HepG2 (cell line): ENCODE data around the gene PCYT2. TPM values are rescaled to one million over a fixed set of nuclear protein-coding genes. Genes with fewer than 3 reads are reported as not detected.

ENCODE experiments used
- ETV5 ChIP-seq: IDR thresholded peaks from 2 replicates; pipeline ENCODE4 v1.6.1; 2018; ENCODE audit warnings: missing biosample characterization, missing genetic modification reagents, inconsistent platforms, borderline replicate concordance
- FOXK1 ChIP-seq: sonication (generic); formaldehyde crosslinking; IDR thresholded peaks from 2 replicates; pipeline ENCODE4 v1.4.0; 2020; ENCODE audit warnings: low read depth, missing genetic modification reagents, borderline replicate concordance
- GABPA ChIP-seq, 2 experiments: IDR thresholded peaks; 2 replicates each; pipeline ENCODE4 v1.6.1; 2011 to 2016; ENCODE audit warnings: low read depth in 2 of 2, low read length in 1 of 2, missing biosample characterization in 1 of 2, missing genetic modification characterization in 1 of 2
- MEF2D ChIP-seq: sonication (generic); formaldehyde crosslinking; IDR thresholded peaks from 2 replicates; pipeline ENCODE4 v1.5.1; 2020; ENCODE audit warnings: mild to moderate bottlenecking, missing genetic modification reagents
- MLLT10 ChIP-seq: sonication (generic); formaldehyde crosslinking; IDR thresholded peaks from 2 replicates; pipeline ENCODE4 v1.4.0; 2020; ENCODE audit warnings: missing genetic modification reagents
- PATZ1 ChIP-seq: sonication (generic); formaldehyde crosslinking; IDR thresholded peaks from 2 replicates; pipeline ENCODE4 v1.4.0; 2020; ENCODE audit warnings: missing genetic modification reagents
- RXRB ChIP-seq: IDR thresholded peaks from 2 replicates; pipeline ENCODE4 v1.6.1; 2016; ENCODE audit warnings: borderline replicate concordance, missing genetic modification reagents, missing compliant biosample characterization
- SAFB2 ChIP-seq: sonication (generic); formaldehyde crosslinking; IDR thresholded peaks from 2 replicates; pipeline ENCODE4 v1.5.1; 2020; ENCODE audit warnings: missing genetic modification reagents, low read depth, mild to moderate bottlenecking, borderline replicate concordance
- SNRNP70 ChIP-seq: fragments of 200-400 bp; formaldehyde crosslinking; IDR thresholded peaks from 2 replicates; pipeline ENCODE4 v1.6.1; 2017; ENCODE audit warnings: mild to moderate bottlenecking, low read depth, low read length, moderate library complexity
- TSC22D2 ChIP-seq: sonication (generic); formaldehyde crosslinking; IDR thresholded peaks from 2 replicates; pipeline ENCODE4 v1.5.1; 2020; ENCODE audit warnings: missing genetic modification reagents, mild to moderate bottlenecking, borderline replicate concordance
- ZHX2 ChIP-seq, 2 experiments: sonication (generic) in 1 of 2; formaldehyde crosslinking in 1 of 2; IDR thresholded peaks; 2 replicates each; pipeline versions ENCODE4 v1.6.1 to v1.9.0; 2014 to 2022; ENCODE audit warnings: antibody characterized with exemption in 1 of 2, borderline replicate concordance in 1 of 2, inconsistent platforms in 1 of 2, low read depth in 1 of 2, missing genetic modification reagents in 1 of 2
- ZNF224 ChIP-seq: sonication (generic); formaldehyde crosslinking; IDR thresholded peaks from 2 replicates; pipeline ENCODE4 v1.5.0; 2020; ENCODE audit warnings: mild to moderate bottlenecking, missing genetic modification reagents
- ZNF33B ChIP-seq: sonication (generic); formaldehyde crosslinking; IDR thresholded peaks from 2 replicates; pipeline ENCODE4 v1.5.1; 2020; ENCODE audit warnings: mild to moderate bottlenecking, missing genetic modification reagents
- ZNF383 ChIP-seq: sonication (generic); formaldehyde crosslinking; IDR thresholded peaks from 2 replicates; pipeline ENCODE4 v1.4.0; 2020; ENCODE audit warnings: missing genetic modification reagents, mild to moderate bottlenecking, borderline replicate concordance
- ZNF468 ChIP-seq: sonication (generic); formaldehyde crosslinking; IDR thresholded peaks from 2 replicates; pipeline ENCODE4 v1.8.0; 2022; ENCODE audit warnings: mild to moderate bottlenecking, moderate library complexity, missing genetic modification reagents
- ZNF496 ChIP-seq: sonication (generic); formaldehyde crosslinking; IDR thresholded peaks from 2 replicates; pipeline ENCODE4 v1.8.1; 2023; ENCODE audit warnings: mild to moderate bottlenecking, moderate library complexity, missing genetic modification reagents; ENCODE audit not compliant: insufficient replicate concordance
- ZNF704 ChIP-seq: sonication (generic); formaldehyde crosslinking; IDR thresholded peaks from 2 replicates; pipeline ENCODE4 v1.8.1; 2023; ENCODE audit warnings: mild to moderate bottlenecking, inconsistent platforms, moderate library complexity, missing genetic modification reagents, borderline replicate concordance
- ZNF816 ChIP-seq: sonication (generic); formaldehyde crosslinking; IDR thresholded peaks from 2 replicates; pipeline ENCODE4 v1.8.0; 2022; ENCODE audit warnings: missing genetic modification reagents, mild to moderate bottlenecking, borderline replicate concordance
- polyA plus RNA-seq, 8 experiments: library from polyadenylated mRNA; depleted of rRNA in 3 of 8; stranded (reverse) in 7 of 8; unstranded in 1 of 8; fragments of >200 nt; fragmentation: Illumina TruSeq in 4 of 8; extraction: Trizol in 4 of 8; gene quantifications; 2 replicates each; pipeline versions ENCODE4 v1.2.1 to v1.2.3, GENCODE V29; 2011 to 2016; ENCODE audit warnings: low read depth in 4 of 8, missing spikeins in 1 of 8, mixed read lengths in 1 of 8; ENCODE audit not compliant: insufficient read depth in 1 of 8
- total RNA-seq, 5 experiments: library from RNA; depleted of rRNA; stranded (reverse); fragments of >200 nt; fragmentation: Illumina TruSeq; extraction: Trizol; gene quantifications; 2 replicates each; pipeline ENCODE4 v1.2.3, GENCODE V29; 2016; ENCODE audit warnings: low read depth in 1 of 5

The PCYT2 gene
- total and polyA plus RNA-seq, 2 of the 13 experiments (the other 11 are each of a cell fraction or from before 2014, with no cell fraction given): 147 to 297 TPM

GRCh38 chr17:81867991-81868673, 43.1 kb downstream of the PCYT2 start (continued):
- TF ChIP-seq ZHX2 (IDR thresholded peaks at IDR 0.05; ENCODE audit: low read depth) (0 out of 2 replicates have a peak, but pooled peaks have one; percentile 38), ZHX2 (CRISPR knock-in tag; IDR thresholded peaks at IDR 0.05; ENCODE audit: borderline replicate concordance) (no peak), FOXK1 (CRISPR knock-in tag) (0 out of 2 replicates have a peak, but pooled peaks have one; percentile 10), ZNF468 (CRISPR knock-in tag) (no peak), ZNF224 (no peak), ETV5 (no peak), PATZ1 (CRISPR knock-in tag) (0 out of 2 replicates have a peak, but pooled peaks have one; percentile 2), TSC22D2 (CRISPR knock-in tag) (0 out of 2 replicates have a peak, but pooled peaks have one; percentile 17), SNRNP70 (no peak), RXRB (no peak), SAFB2 (CRISPR knock-in tag) (no peak), MEF2D (no peak), ZNF704 (CRISPR knock-in tag) (no peak), ZNF383 (0 out of 2 replicates have a peak, but pooled peaks have one; percentile 49), ZNF496 (CRISPR knock-in tag) (no peak), ZNF33B (CRISPR knock-in tag) (no peak), ZNF816 (CRISPR knock-in tag) (0 out of 2 replicates have a peak, but pooled peaks have one; percentile 20), GABPA (IDR thresholded peaks at IDR 0.05; ENCODE audit: low read depth, low read length) (no peak), GABPA (CRISPR knock-in tag; IDR thresholded peaks at IDR 0.05; ENCODE audit: low read depth) (no peak; the same call in 1 of the 2 replicates), MLLT10 (CRISPR knock-in tag) (no peak)
